HG03457 (cell line): ENCODE measurements around the gene FUT6.
"Not testable (repeated sequence)": the region's sequence is repeated elsewhere in the genome, so short reads cannot be mapped to it uniquely, and the experiment has no call there.

ENCODE experiments used
- ATAC-seq: cut with Tn5 transposase; IDR thresholded peaks from one replicate; pipeline ENCODE4 v1.9.1; 2021; ENCODE audit warnings: moderate number of reproducible peaks; ENCODE audit not compliant: unreplicated experiment

The FUT6 gene, protein sequence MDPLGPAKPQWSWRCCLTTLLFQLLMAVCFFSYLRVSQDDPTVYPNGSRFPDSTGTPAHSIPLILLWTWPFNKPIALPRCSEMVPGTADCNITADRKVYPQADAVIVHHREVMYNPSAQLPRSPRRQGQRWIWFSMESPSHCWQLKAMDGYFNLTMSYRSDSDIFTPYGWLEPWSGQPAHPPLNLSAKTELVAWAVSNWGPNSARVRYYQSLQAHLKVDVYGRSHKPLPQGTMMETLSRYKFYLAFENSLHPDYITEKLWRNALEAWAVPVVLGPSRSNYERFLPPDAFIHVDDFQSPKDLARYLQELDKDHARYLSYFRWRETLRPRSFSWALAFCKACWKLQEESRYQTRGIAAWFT

DNA sequence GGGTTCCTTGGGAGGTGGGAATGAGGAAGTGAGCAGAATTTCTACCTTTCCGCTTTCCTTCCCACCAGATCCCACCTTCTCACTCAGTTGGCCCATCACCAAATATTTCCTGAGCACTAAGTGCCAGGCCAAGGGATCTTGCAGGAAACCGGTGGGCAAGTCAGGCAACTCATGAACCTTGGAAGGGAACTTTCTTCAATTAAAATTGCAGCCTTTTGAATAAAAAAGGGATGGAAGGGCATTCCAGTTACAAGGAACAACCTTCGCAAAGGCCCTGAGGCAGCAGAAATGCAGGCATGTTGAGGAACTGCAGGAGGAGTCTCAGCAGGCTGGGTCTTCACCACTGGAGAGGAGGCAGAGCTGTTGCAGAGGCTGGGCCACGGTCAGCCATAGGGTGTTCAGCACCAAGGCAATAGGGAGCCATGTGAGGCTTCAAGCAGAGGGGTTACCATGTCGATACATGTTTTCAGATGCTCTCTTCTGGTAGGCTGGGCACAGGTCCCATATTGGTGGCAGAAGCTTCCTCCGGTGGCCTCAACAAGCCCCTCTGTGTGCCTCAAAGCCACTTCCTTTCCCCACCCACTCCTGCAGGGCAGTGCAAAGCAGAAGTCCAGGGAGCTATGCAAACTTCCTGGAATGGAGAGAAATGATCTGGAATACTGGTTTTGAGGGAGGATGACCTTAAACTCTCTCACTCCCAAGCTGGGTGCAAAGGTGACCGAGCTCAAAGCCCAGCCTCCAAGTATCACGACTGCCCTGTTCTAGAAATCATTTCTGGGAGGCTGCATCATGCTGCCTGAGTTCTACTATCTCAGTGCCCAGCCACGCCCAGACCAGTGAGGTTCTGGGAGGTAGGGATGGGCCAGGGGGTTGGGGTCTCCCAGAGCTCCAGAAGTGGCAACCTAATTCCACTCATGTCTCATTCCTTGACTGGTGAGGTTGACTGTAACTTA, at the start of gene FUT6:
Gene FUT6, minus strand, starts transcription at position 638 of the 953 bp plus-strand sequence. CDS start 7,135 bp downstream, outside the sequence.
- no peak for ATAC-seq

DNA sequence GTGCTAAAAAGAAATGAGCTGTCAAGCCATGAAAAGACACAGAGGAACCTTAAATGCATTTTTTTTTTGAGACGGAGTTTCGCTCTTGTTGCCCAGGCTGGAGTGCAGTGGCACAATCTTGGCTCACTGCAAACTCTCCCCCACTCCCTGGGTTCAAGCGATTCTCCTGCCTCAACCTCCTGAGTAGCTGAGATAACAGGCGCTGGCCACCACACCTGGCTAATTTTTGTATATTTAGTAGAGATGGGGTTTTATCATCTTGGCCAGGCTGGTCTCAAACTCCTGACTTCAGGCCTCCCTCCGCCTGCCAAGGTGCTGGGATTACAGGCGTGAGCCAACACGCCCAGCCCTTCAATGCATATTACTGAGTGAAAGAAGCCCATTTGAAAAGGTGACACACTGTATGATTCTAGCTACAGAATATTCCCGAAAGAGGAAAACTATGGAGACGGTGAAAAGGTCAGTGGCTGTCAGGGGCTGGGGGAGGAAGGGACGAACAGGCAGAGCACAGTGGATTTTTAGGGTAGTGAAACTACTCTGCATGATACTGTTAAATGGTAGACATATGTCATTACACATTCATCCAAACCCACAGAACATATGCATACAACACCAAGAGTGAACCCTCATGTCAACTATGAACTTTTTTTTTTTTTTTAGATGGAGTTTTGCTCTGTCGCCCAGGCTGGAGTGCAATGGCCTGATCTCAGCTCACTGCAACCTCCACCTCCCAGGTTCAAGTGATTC, 44.7 kb upstream of the FUT6 start:
- not testable (repeated sequence) for ATAC-seq

DNA sequence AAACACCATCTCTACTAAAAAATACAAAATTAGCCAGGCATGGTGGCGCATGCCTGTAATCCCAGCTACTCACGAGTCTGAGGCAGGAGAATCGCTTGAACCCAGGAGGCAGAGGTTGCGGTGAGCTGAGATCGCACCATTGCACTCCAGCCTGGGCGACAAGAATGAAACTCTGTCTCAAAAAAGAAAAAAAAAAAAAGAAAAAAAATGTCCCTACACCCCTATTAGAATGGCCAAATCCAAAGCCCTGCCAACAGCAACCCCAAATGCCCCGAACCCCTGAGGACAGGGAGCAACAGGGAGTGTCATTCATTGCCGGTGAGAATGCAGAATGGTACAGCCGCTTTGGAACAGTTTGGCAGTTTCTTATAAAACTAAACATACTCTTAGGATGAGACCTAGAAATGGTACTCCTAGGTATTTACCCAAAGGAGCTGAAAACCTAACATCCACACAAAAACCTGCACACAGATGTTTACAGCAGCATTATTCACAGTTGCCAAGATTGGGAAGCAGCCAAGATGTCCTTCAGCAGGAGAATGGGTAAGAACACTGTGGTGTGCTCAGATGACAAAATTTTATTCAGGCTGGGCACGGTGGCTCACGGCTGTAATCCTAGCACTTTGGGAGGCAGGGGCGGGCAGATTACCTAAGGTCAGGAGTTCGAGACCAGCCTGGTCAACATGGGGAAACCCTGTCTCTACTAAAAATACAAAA, 43.8 kb upstream of the FUT6 start:
- not testable (repeated sequence) for ATAC-seq

DNA sequence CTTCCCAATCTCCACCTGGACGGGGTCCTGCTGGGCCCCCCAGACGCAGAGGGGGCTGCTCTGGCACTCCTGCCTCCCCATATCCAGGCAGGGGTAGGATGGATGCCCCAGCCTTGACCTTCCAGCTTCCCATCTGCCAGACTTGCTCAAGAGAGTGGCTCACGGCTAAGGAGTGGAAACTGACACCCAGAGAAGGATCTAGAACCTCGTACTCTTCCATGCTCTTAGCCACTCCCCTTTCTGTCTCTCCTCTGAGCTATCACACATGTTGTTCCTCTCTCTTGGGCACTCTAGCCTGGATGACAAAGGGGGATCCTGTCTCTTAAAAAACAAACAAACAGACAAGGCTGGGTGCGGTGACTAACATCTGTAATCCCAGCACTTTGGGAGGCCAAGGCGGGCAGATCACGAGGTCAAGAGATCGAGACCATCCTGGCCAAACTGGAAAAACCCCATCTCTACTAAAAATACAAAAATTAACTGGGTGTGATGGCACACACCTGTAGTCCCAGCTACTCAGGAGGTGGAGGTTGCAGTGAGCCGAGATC, 43.0 kb upstream of the FUT6 start:
- no peak for ATAC-seq

DNA sequence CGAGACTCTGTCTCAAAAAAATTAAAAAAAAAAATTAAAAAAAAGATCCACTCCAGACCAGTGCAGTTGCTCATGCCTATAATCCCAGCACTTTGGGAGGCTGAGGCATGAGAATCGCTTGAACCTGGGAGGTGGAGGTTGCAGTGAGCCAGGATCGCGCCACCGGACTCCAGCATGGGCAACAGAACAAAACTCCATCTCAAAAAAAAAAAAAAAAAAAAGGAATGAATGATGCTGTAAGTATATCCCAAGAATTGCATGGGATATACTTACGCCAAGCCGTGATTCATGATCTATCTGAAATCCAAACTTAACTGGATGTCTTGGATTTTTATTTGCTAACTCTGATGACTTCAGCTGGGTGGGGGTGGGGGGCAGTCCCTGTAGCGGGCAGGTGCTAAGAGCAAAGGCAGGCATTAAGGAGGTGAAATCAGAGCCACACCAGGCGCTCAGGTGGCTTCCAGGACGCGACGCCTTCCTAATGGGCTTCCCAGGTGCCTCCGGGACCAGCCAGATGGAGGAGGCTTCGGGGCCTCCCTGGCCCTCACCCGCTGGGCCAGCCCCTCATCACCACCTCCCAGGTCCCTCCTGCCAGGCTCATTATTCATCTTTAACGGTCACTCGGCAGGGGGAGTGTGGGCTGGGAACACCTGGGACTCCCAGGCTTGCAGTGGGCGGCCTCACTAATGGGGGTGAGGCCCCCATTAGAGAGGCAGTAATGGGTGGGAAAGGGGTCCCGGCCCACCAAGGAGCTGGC, 42.2 kb upstream of the FUT6 start:
- no peak for ATAC-seq

DNA sequence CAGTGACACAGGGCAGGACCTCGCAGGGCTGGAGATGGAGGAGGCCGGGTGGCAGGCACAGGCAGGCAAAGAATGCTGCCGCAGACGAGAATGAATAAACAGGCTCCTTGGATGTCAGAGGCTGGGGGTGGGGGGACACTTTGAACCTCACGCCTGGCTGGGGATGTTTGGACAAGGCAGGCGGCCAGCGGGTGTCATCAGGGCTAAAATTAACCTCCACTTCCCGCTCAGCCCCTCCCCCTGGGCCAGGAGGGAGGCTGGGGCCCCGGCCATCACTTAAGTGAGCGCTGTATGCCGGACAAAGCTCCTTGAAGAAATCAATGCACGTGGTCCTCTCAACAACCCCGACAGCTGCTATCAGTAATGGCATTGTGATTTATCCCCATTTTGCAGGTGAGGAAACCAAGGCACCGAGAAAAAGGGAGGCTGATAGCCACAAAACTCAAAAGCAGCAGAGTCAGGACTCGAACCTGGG, 41.1 kb upstream of the FUT6 start:
- no peak for ATAC-seq

DNA sequence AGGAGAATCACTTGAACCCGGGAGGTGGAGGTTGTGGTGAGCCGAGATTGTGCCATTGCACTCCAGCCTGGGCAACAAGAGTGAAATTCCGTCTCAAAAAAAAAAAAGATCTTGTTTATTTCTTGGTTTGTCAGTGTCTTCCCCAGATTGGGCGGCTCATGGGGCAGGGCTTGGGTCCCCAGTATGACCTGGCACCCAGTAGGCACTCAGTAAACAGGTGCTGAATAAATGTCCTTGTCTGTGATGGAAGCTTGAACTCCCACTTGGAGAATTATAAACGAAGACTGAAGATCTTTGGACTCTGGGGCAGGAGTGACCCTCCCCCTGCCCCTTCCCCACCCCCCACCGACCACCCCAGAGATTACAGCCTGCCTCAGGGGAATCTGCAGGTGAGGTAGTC, 40.7 kb upstream of the FUT6 start:
- no peak for ATAC-seq

DNA sequence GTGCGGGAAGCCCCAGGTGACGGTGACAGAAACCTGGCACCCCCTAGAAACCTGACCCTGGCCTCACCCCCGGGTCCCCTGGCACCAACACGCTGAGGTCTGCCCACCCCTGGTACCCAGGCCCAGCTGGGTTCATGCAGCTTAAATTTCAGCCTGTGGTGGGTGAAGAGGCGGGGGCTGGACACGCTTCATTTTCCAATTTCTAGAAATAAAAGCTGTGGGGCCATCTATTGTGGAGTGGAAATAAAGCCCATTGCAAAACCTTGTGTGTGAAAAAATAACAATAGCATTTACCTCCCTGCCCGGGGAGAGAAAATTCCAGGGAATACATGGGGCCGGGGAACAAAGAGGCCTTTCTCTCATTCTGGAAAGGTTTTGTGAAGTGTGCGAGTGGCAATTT, 38.4 kb upstream of the FUT6 start:
- ATAC-seq, result no peak

DNA sequence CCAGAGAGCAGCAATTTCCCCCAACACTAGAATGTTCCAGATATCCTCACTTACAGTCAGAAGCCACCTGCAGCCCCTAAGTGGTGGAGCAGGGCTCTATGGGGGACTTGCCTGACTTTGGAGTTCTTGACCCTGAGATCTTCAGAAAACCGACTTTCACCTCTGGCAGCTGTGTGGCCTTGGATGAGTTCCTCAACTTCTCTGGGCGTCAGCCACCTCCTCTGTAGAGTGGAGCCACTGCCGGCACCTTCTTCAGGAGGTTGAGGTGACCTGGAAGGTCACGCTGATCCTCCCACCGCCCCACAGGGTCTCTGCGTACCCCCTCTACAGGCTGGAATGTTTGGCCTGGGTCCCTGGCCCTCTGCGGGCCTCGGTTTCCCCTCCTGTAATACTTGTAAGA, 37.9 kb upstream of the FUT6 start:
- ATAC-seq, result no peak

DNA sequence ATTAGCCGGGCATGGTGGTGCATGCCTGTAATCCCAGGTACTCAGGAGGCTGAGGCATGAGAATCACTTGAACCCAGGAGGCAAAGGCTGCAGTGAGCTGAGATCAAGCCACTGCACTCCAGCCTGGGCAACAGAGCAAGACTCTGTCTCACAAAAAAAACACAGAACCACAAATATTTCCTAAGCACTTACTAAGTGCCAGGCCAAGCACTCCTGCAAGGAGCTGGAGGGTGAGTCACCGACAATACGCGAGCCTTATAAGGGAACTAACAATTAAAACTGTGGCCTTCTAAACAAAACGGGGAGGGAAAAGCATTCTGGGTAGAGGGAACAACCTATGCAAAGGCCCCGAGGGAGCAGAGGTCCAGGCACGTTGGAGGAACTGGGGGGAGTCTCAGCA, 35.0 kb upstream of the FUT6 start:
- ATAC-seq, result not testable (repeated sequence)

DNA sequence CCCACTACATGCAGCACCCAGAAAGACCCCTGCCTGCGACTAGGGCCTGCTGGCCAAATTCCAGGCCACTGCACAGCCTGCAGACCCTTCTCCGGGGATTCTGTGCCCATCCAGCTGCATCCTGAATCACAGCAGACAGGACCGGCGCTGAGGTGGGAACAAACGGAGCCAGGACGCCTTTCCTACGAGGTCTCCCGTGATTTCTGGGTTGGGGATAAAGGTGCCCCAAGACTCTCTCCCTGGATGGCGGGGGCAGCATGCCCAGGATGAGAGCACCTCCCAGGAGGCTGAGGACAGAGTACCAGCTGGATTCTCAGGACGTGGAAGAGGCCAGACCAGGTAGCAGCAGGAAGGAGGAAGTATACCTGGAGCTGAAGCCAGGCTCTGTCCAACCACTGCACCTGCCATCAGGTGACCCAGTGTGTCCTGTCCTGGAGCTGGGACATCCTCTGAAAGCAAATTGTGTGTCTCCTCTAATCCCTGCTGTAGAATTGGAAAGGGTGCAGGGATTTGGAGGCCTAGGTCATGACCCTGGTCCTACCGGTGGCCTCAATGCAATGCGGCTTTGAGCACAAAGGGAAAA, 34.2 kb upstream of the FUT6 start:
- no peak for ATAC-seq

DNA sequence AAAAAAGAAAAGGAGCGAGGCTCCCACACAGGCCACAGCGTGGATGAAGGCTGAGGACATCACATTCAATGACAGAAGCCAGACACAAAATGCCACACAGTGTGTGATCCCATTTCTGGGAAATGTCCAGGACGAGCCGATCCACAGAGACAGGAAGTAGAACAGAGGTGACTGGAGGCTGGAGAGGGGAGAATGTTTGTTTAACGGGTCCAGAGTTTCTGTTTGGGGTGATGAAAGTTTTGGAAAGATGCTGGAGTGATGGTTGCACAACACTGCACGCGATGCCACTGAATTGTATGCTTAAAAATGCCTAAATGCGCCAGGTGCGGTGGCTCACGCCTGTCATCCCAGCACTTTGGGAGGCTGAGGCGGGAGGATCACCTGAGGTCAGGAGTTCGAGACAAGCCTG, 31.5 kb upstream of the FUT6 start:
- no peak for ATAC-seq

DNA sequence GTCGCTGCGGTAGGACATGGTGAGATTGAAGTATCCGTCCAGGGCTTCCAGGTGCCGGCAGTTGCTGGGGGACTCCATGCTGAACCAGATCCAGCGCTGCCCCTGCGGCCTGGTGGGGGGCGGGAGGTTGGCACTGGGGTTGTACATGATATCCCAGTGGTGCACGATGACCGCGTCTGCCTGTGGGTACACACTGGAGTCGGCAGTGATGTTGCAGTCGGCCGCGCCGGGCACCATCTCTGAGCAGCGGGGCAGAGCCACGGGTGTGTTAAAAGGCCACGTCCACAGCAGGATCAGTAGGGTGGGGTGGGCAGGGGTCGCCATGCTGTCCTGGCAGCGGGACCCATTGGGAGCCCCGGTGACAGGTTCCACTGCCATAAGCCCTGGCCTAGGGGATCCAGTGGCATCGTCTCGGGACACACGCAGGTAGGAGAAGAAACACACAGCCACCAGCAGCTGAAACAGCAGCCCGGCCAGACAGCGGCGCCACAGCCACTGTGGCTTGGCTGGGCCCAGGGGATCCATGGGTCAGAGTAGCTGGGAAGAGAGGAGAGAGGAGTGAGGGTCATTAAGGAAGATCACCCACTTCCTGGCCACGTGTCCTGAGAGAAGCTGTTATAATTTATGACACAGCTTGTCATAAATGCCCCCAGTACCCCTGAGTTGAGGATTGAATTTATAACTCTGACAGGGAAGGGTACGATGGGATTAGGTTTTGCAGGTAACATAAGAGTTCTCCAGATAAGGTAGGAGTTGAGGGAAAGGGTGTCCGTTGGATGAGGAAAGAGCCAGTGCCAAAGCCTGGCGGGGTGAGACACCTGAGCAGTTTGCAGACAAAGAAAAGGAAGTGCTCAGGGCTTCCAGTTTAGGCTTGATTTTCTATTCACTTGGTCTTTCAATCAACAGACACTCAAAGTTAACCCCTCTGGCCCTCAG, 28.0 kb upstream of the FUT6 start:
- no peak for ATAC-seq

DNA sequence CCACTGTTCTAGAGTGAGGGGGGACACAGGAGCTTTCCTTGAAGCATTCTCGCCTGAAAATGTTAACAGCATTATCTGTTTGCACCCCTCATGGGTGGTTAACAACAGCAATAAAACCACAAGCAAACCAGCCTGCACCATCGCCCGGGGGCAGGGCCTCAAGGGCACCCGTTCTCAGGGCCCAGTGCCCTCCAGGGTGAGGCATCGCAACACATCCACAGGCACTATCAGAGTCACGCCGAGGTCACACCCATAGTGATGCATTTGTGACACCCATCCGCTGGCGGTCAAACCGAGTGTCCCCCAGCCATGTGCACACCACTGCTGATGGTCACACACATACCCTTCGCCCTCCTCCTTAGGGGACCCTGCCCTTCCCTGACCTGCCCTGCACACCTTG, 26.3 kb upstream of the FUT6 start:
- no peak for ATAC-seq

DNA sequence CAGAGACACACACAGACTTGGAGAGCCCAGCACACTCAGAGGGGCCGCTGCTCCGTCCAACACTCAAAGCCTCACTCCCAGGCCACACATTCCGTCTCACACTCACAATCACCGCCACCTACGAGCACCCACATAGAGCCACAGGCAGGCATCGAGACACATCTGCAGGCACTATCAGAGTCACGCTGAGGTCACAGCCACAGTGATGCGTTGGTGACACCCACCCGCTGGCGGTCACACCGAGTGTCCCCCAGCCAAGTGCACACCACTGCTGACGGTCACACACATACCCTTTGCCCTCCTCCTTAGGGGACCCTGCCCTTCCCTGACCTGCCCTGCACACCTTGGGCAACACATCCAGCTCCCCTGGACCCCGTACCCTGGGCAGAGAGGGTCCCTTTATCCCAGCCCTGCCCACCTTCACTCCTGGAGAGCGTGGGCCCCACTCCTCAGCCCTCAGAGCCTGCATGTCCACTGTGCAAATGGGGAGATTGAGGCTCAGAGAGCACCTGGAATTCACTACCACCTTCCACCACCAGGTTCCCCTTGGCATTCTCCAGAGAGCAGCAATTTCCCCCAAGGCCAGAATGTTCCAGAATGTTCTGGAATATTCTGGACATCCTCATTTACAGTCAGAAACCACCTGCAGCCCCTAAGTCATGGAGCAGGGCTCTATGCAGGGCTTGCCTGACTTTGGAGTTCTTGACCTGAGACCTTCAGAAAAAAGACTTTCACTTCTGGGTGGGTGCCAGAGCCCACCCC, 25.4 kb upstream of the FUT6 start:
- ATAC-seq, result no peak

DNA sequence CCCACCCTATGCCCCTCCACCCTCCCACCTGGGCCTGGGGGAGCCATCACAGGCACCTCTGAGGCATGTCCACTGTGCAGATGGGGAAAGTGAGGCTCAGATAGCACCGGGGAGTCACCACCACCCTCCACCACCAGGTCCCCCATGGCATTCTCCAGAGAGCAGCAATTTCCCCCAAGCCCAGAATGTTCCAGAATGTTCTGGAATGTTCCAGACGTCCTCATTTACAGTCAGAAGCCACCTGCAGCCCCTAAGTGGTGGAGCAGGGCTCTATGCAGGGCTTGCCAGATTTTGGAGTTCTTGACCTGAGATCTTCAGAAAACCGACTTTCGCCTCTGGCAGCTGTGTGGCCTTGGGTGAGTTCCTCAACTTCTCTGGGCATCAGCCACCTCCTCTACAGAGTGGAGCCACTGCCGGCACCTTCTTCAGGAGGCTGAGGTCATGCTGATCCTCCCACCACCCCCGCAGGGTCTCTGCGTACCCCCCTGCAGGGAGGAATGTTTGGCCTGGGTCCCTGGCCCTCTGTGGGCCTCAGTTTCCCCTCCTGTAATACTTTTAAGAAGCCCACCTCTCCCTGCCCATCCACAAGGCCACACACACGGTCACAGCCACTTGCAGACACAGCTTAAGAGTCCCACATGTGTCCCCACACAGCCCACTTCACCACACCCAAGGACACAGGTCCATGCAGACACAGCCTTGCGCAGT, 24.7 kb upstream of the FUT6 start:
- no peak for ATAC-seq
